TTC549 (cell line): ENCODE measurements around the gene NDUFV1.
"Not testable (repeated sequence)": the region's sequence is repeated elsewhere in the genome, so short reads cannot be mapped to it uniquely, and the experiment has no call there.

Source experiments
- FAIRE-seq: peaks from 2 replicates; lab custom pipeline; 2012; peaks lifted over from hg19 to GRCh38; lab: Jason Lieb, UNC

The NDUFV1 gene

DNA sequence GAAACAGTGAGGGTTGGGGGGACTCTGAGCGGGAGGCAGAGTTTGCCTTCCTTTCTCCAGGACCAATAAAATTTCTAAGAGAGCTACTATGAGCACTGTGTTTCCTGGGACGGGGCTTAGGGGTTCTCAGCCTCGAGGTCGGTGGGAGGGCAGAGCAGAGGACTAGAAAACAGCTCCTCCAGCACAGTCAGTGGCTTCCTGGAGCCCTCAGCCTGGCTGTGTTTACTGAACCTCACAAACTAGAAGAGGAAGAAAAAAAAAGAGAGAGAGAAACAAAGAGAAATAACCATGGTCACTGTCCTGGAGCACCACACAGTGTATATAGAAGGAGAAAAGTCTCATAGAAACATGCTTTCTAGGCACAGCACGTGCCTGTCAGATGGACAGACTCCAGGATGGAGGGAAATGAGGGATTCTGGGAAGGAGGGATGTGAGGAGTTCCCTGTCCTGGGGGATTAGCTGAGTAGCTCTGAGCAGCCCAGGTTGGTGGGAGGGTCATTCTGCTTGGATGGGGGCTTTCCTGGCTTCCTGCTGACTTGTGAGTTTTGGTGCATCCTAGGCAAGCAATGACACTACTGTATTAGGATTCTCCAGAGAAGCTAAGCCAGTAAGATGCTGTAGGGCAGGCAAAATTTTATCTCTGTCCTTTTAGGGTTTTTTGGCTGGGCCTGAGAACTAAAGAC is 20.0 kb upstream of the NDUFV1 start:
- FAIRE-seq = no peak

DNA sequence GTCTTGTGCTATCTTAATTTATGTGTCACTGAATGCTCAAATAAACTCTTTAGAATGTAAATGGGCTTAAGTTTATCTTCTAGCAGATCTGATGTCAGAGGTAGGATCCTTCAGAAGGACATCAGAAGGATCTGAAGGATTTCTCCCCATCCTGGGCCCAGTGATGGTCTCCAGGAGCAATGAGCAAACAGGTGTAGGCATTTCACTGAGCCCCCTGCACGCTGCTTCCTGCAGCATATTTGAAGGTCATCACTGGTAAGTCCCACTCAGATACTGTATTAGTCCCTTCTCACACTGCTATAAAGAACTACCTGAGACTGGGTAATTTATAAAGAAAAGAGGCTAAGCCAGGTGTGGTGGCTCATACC is 18.6 kb upstream of the NDUFV1 start:
- no peak for FAIRE-seq

DNA sequence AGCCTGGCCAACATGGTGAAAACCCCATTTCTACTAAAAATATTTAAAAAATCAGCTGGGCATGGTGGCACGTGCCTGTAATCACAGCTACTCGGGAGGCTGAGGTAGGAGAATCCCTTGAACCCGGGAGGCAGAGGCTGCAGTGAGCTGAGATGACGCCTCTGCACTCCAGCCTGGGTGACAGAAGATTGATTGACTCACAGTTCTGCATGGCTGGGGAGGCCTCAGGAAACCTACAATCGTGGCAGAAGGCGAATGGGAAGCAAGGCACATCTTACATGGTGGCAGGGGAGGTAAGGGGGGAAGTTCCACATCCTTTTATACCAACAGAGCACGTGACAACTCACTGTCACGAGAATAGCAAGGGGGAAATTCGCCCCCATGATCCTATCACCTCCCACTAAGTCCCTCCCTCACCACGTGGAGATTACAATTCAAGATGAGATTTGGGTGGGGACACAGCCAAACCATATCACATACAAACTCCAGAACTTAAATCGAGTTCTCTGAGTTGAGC is 17.8 kb upstream of the NDUFV1 start:
- not testable (repeated sequence) for FAIRE-seq

DNA sequence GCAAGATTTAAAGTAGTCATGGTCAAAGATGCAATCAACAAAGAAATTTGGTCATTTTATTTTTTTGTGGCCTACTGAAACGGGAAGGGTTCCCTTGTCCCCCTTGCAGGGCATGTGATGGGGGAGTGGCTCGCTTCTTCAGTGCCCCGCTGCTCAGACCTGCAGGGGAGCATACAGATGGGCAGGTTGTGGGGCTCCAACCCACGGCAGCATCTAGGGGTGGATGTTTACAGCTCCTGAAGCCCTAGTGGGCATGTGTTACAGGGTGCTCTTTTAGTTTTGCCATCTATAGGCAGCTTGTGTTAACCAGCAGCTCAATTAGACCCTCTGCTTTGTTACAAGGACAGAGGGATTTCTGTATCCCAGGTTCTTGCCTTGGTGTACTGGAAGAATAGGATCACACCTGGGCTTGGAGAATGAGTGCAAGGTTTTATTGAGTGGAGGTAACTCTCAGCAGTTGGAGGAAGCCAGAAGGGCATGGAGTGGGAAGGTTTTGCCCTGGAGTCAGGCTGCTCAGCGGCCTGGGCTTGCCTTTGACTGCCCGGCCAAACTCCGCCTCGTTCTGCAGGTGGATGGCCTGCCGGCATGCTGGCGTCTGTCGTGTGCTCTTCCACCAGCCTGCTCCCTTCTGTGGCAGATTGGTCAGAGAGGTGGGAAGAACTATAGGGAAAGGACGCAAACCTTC is 13.7 kb upstream of the NDUFV1 start:
- no peak for FAIRE-seq

DNA sequence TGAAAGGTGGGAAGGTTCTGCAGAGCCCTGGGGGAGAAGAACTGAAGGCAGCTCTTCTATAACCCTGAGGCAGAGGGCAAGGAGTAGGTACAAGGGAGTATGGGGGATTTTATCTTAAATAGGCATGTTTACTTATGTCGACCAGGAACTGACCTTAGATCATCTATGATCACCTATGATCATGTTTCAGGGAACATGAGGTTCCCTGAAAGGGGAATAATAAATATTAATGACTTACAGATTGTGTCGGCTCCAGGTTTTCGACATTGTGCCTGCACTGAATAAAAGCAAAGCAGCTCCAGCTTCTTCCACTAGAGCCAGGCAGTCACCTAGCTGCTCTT is 13.2 kb upstream of the NDUFV1 start:
- no peak for FAIRE-seq

DNA sequence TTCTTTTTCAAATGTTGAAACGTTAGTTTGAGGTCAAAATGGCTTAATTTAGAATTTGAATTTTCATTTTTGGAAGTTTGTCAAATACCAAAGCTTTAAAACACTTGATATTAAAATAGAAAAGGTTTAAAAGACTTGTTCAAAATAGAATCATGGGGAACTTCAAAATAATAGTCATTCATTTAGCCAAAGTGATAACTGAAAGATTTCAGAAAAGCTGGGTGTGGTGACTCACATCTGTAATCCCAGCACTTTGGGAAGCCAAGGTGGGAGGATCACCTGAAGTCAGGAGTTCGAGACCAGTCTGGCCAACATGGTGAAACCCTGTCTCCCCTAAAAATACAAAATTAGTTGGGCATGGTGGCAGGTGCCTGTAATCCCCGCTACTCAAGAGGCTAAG is 12.3 kb upstream of the NDUFV1 start:
- FAIRE-seq = no peak

DNA sequence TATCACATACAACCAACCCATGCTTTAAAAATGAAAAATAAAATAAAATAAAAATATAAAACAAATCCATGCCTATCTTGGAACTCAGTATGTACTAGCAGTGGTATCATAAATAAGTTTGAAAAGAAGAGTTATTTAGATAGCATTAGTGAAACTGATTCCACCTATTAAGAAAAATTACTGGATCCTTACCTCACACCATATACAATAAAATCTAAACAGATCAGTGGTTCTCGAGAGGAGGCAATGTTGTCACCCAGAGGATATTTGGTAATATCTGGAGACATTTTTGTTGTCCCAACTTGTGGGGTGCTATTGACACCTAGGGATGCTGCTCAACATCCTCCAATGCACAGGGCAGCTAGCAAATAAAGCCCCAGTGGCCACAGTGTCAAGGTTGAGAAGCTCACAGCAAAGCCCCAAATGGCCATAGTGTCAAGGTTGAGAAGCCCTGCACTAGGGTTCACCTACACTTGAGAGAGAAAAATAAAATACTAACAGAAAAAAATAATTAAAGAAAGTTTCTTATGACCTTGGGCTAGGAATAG is 9.9 kb upstream of the NDUFV1 start:
- no peak for FAIRE-seq

DNA sequence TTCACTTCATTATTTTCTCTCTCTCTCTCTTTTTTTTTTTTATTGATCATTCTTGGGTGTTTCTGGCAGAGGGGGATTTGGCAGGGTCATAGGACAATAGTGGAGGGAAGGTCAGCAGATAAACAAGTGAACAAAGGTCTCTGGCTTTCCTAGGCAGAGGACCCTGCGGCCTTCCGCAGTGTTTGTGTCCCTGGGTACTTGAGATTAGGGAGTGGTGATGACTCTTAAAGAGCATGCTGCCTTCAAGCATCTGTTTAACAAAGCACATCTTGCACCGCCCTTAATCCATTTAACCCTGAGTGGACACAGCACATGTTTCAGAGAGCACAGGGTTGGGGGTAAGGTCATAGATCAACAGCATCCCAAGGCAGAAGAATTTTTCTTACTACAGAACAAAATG is 9.3 kb upstream of the NDUFV1 start:
- FAIRE-seq = not testable (repeated sequence)

DNA sequence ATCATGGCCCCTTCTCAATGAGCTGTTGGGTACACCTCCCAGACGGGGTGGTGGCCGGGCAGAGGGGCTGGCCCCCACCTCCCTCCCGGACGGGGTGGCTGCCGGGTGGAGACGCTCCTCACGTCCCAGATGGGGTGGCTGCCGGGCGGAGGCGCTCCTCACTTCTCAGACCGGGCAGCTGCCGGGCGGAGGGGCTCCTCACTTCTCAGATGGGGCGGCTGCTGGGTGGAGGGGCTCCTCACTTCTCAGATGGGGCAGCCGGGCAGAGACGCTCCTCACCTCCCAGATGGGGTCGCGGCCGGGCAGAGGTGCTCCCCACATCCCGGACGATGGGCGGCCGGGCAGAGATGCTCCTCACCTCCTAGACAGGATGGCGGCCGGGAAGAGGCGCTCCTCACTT is 8.8 kb upstream of the NDUFV1 start:
- not testable (repeated sequence) for FAIRE-seq

DNA sequence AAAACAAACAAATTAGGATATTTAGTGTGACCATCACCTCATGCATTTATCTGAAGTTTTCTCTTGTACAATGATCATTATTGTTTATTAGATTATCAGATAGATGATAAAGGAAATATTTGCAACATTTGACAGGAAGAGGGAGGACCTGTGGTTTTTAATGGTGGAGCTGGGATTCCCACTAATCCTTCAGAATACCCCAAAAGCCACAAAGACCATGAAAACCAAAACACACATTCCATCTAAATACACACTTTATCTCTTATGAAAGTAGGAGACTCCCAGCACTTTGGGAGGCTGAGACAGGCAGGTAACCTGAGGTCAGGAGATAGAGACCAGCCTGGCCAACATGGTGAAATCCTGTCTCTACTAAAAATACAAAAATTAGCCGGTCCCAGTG is 7.6 kb upstream of the NDUFV1 start:
- FAIRE-seq = no peak

DNA sequence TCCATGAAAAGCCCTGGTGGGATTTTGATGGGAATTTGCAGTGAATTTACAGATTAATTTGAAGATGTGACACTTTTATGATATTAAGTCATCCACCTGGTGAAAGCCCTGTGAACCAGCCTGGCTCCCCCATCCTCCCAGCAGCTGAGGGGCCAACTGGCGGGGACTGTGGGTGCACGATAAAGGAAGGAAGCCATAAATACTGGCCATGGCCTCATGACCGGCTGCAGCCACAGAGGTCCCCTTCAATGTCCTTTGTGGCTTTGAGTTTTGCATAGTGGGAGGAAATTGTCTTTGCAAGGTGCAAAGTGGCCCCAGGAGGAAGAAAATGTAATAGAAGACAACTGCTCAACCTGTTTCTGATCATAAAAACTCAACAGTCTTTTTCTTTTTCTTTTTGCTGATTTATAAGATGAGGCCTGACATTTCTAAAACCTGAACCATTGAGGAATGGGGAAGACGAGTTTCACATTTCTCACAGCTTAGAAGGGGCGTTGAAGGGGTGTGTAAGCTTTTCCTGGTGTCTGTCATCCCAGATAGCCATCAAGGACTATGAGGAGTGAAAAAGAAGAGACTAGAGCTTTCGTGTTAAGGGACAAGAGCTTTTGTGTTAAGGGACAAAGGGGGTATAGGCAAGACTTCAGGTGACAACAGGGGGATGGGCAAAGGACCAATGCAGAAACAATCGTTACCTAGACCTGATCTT is 6.3 kb upstream of the NDUFV1 start:
- no peak for FAIRE-seq

DNA sequence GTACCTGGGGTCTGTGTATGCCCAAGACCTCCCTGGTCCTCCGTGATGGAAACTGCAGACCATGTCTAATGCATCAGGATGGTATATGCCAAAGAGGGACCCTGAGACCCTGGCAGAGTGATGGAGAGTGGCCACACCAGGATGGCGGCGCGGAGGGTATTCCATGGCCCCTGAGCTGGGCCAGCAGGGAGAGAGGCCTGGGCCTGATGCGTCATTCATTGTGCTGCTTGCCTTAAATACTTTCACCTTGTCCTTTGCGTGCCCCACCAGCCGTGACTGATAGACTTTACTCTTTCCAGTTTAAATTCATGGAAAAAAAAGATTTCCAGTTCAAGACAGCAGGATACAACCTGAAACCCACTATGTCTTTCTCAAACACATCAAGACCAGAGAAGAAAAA is 5.6 kb upstream of the NDUFV1 start:
- no peak for FAIRE-seq

DNA sequence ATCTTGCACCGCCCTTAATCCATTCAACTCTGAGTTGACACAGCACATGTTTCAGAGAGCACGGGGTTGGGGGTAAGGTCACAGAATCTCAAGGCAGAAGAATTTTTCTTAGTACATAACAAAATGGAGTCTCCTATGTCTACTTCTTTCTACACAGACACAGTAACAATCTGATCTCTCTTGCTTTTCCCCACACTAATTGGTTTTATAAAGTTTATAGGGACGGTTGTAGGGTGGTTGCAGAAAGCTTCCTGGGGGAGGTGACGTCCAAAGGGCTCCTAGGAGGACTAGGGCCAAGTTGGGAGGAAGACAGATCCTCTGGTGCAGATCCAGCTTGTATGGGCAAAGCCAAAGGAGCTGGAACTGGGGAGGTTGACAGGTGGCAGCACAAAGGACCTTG is 2.6 kb upstream of the NDUFV1 start:
- not testable (repeated sequence) for FAIRE-seq

DNA sequence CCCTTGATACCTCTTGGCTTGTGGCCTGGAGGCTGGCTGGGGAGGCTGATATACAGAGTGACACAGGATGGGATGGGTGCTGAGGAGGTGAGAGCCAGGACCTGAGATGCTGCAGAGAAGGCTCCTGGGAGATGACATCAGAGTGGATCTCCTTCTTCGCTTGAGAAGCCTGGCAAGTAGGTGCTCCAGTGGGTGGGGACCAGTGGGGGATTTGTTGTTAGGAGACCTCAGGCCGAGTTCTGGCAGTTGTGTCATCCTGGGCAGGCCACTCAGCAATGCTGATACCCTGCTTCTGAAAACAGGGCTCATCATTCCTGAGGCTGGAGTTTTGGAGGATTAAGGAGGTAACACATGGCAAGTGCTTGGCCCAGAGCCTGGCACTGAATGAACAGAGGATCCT is 1.9 kb upstream of the NDUFV1 start:
- no peak for FAIRE-seq

DNA sequence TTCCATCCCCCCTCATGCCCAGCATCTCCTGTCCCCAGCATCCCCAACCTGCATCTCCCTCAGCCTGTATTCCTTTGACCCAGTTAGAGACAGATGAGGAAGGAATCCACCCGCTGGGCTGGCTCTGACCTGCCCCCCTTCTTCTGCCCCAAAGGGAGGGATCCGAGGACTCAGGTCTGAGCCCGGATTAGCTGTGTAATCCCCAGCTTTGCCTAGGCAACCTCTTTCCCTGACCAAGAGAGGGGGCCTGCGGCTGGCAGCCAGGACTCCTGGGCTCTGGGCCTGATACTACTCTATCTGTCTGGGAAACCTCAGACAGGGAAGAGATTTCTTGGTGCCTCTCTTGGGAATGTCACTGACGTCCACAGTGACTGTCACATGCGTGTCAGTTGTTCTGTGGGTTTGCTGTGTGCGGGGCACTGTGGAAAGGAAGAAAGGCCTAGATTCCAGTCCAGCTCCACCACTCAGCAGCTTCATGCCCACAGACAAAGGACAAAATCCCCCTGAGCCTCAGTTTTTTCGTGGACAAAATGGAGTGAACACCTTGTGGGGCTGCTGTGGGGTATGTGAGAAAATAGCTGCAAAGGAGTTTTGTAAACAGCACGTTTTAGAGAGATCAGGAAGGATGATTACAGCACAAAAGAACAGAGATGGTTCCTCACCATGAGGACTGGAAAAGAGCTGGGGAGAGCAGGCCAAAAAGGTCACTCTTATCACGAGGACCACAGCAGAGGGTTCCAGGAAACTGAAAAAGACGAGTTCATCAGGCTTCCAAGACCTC is 1.3 kb upstream of the NDUFV1 start:
- no peak for FAIRE-seq

DNA sequence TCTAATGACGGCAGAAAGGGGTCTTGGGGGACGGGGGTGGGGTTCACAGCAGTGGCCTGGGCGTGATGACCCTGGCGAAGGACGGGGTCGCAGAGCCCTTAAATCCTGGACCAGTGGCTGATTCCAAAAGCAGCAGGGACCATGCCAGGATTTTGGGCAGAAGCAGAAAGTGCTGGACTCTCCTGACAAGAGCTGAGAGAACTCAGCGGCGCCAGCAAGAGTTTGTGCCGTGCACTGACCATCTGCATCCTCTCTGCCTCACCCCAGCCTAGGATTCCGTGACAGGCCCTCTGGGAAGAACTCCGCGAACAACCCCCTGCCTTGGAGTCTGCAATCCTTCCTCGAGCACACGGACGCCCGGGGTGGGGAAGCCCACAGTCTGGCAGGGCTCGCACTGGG is 644 bp upstream of the NDUFV1 start:
- FAIRE-seq = no peak

DNA sequence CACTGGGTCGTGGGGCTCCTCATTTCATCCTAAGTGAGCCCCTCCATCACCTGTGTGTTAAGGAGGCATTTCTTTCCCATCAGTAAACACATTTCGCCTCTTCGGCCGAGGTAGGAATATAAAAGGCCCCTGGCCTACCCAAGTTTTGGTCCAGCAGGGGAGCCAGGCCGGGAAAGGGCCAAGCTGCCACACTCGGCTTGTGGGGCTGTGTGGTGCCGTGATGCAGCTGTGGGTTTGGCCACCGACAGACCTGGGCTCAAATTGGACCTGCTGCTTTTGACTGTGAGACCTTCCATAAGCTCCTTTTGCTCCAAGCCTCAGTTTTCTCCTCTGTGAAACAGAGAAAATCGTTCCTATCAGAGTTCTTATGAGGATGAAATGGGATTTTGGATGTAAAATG is 771 bp downstream of the NDUFV1 start:
- FAIRE-seq = no peak

DNA sequence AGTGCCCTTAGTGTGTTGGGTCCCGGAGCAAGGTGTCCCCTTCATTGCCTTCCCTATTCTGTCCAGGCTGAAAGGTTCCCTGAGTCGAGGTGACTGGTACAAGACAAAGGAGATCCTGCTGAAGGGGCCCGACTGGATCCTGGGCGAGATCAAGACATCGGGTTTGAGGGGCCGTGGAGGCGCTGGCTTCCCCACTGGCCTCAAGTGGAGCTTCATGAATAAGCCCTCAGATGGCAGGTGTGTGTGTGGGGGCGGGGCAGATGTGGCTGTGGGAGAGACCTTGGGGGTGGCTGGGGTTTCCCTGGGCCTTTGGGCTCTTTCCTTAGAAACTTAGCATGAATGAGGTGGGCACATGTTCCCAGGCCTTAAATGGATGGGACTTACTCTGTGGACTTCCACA is 1.8 kb downstream of the NDUFV1 start:
- no peak for FAIRE-seq

DNA sequence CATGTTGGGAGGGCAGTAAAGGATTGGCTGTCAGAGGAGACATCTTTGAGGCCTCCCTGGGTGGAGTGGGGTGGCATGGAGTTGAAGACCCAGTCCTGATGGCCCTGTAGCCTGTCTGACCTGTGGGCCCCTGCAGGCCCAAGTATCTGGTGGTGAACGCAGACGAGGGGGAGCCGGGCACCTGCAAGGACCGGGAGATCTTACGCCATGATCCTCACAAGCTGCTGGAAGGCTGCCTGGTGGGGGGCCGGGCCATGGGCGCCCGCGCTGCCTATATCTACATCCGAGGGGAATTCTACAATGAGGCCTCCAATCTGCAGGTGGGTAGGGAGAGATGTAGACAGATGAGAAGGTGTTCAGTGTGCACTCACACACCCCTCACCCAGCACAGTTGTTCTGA is 2.6 kb downstream of the NDUFV1 start:
- no peak for FAIRE-seq

DNA sequence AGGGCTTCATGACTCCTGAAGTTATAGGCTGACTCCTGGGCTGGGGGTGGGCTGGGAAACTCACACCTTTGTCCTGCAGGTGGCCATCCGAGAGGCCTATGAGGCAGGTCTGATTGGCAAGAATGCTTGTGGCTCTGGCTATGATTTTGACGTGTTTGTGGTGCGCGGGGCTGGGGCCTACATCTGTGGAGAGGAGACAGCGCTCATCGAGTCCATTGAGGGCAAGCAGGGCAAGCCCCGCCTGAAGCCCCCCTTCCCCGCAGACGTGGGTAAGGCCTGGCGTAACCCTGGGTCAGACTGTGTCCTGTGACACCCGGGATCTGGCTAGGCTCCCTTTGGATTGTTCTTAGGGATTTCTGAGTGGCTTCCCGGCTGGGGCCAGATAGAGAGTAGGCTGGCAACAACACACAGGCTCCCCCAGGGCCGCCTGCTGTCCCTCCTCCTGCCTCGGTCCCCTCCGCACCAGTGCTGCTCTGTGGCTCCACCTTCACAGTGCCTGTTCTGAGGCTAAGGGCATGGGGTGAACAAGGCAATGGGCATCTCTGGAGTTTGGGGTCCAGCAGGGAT is 3.6 kb downstream of the NDUFV1 start:
- FAIRE-seq = no peak

DNA sequence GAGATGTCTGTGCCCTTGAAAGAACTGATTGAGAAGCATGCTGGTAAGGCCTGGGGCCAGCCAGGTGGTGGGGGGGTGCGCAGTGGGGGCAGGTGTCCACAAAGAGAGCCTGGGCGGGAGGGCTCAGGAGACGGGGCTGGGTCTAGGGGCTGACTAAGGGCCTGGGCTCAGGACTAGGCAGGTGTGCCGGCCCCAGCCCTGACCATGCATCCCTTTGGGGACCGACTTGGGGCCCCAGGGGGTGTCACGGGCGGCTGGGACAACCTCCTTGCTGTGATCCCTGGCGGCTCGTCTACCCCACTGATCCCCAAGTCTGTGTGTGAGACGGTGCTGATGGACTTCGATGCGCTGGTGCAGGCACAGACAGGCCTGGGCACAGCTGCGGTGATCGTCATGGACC is 4.4 kb downstream of the NDUFV1 start:
- no peak for FAIRE-seq
